ENCODE measurements around the gene FAM78B. TPM values are rescaled to one million over a fixed set of nuclear protein-coding genes. Genes with fewer than 3 reads are reported as not detected.
A peak's percentile ranks its signal among the peaks of the same experiment; 100 is the strongest.

FAM78B gene
- total RNA-seq, 1 donor from 2014 or later, result 3.1 TPM

DNA sequence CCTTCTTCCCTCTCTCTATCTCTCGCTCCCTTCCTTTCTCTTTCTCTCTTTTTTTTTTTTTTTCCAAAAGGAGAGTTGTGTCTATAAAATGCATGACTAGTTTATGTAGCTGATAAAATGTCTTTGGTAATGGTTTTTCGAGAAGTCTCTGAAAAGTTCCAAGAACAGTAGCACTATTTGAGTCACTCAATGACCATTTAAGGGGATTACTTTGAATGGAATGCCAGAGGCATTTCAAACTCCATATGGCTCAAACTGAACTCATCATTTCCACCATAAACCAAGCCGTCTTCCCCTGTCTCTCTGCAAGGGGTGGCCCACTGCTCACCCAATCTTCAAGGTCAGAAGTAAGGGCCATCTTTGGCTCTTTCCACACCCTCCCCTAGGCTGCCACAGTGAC is 93.3 kb downstream of the FAM78B start:
- Mint-ChIP-seq H3K27me3 (peaks cover 10% of the 10 kb centered on the region), H3K27ac (no peak overlapping the region), H3K4me1 (ENCODE audit: low read depth) (no peaks in the 10 kb centered on the region), H3K36me3 (ENCODE audit: insufficient read depth) (no peaks in the 10 kb centered on the region), H3K4me3 (ENCODE audit: low read depth) (no peak overlapping the region), H3K9me3 (ENCODE audit: low read depth) (no peaks in the 10 kb centered on the region)
- DNase-seq (ENCODE audit: low spot score, unreplicated experiment), result no peak
- TF ChIP-seq, protein P1, sequence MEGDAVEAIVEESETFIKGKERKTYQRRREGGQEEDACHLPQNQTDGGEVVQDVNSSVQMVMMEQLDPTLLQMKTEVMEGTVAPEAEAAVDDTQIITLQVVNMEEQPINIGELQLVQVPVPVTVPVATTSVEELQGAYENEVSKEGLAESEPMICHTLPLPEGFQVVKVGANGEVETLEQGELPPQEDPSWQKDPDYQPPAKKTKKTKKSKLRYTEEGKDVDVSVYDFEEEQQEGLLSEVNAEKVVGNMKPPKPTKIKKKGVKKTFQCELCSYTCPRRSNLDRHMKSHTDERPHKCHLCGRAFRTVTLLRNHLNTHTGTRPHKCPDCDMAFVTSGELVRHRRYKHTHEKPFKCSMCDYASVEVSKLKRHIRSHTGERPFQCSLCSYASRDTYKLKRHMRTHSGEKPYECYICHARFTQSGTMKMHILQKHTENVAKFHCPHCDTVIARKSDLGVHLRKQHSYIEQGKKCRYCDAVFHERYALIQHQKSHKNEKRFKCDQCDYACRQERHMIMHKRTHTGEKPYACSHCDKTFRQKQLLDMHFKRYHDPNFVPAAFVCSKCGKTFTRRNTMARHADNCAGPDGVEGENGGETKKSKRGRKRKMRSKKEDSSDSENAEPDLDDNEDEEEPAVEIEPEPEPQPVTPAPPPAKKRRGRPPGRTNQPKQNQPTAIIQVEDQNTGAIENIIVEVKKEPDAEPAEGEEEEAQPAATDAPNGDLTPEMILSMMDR (IDR thresholded peaks at IDR 0.05; ENCODE audit: unreplicated experiment), result no peak

DNA sequence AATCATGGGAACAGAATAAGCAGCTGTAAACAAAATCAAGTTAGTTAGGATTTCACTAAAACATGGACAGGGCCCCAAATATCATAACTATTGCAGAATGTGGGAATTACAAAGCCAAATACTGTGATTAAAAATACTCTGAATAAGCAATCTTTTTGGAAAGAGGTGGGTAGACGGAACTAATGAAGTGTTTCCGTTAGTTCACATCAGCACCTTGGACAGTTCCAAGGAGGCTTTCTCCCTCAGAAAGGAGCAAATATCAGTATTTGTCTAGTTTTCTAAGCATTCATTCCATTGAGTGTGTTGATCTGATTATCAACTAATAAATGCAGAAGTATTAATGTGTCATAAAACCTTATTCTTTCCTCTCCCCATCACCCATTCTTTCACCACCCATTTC is 97.4 kb downstream of the FAM78B start:
- Mint-ChIP-seq H3K36me3 (ENCODE audit: insufficient read depth) (no peaks in the 10 kb centered on the region), H3K9me3 (ENCODE audit: low read depth) (no peaks in the 10 kb centered on the region), H3K4me1 (ENCODE audit: low read depth) (no peaks in the 10 kb centered on the region), H3K27me3 (peaks cover 10% of the 10 kb centered on the region), H3K27ac (no peak overlapping the region), H3K4me3 (ENCODE audit: low read depth) (no peak overlapping the region)
- DNase-seq (ENCODE audit: low spot score, unreplicated experiment), result peak; percentile 26
- TF ChIP-seq, protein P1 (IDR thresholded peaks at IDR 0.05; ENCODE audit: unreplicated experiment), result no peak

DNA sequence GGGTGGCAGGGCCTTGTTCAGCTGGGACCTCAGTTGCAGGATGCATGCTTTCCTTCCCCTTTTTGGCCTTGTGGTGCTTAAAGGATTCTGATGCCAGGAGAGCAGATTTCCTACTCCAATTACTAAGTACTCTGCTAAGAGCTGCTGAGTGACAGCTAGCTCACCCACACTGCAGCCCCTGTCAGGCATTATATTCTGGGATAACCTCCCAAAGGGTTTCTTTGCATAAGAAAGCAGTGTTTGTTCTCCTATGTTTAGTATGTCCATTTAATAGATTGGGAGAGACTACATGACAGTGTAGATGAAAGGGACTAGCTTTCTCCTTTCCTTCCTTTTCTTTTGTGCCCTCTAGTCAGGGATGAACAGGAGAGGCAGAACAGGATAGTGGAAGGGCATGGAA is 100.7 kb downstream of the FAM78B start:
- Mint-ChIP-seq H3K4me3 (ENCODE audit: low read depth) (no peak overlapping the region), H3K27ac (no peak overlapping the region), H3K36me3 (ENCODE audit: insufficient read depth) (no peaks in the 10 kb centered on the region), H3K4me1 (ENCODE audit: low read depth) (no peaks in the 10 kb centered on the region), H3K27me3 (peaks cover 3% of the 10 kb centered on the region), H3K9me3 (ENCODE audit: low read depth) (no peaks in the 10 kb centered on the region)
- TF ChIP-seq, protein P1 (IDR thresholded peaks at IDR 0.05; ENCODE audit: unreplicated experiment), result no peak
- no peak for DNase-seq (ENCODE audit: low spot score, unreplicated experiment)

DNA sequence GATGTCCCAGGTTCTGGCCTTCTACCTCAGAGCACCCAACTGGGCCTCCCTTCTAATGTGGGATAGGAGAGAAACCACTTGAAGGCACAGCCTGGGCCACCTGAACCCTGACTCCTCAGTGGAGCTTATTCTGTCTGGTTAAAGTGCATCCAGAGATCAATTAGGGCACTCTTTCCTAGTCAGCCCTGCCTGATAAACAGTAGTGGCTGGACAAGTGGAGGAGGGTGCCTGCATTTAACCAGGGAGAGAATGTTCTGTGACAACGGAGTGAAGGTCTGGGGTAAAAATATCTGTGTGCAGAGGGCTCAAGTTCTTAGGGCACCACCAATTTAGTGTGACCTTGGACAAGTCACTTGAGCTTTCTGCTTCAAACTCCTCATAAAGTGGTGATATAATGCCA is 101.8 kb downstream of the FAM78B start:
- Mint-ChIP-seq H3K36me3 (ENCODE audit: insufficient read depth) (no peaks in the 10 kb centered on the region), H3K9me3 (ENCODE audit: low read depth) (no peaks in the 10 kb centered on the region), H3K4me3 (ENCODE audit: low read depth) (no peak overlapping the region)

DNA sequence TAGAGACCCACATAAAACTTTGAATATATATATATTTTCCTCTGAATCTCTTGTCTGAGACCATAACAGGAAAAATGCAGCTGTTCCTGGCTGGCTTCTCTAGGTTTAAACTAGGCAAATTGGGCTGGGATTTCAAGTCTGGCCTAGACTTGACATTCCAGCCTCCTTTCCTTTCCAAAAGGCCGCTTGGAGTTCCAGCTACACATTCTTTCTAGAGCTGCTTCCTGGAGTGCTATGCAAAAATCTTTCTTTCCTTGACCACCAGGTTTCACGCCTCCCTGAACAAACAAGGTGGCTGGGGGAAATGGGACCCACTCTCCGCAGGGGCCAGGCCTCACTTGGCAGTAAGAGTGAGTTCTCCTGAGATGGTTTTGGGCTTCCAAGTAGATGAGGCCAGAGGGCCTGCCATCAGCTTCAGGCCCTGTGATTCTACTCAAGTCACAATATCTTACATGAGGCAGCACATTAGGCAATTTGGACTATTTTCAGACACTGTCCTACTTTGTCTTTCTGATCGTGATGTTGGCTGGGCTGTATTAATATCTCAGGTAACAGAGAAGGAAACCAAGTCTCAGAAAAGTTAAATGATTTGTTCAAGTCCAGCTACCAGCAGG is 102.4 kb downstream of the FAM78B start:
- Mint-ChIP-seq H3K27me3 (no peaks in the 10 kb centered on the region), H3K27ac (no peak overlapping the region), H3K4me1 (ENCODE audit: low read depth) (no peaks in the 10 kb centered on the region), H3K4me3 (ENCODE audit: low read depth) (no peak overlapping the region), H3K36me3 (ENCODE audit: insufficient read depth) (no peaks in the 10 kb centered on the region), H3K9me3 (ENCODE audit: low read depth) (no peaks in the 10 kb centered on the region)
- TF ChIP-seq, protein P1 (IDR thresholded peaks at IDR 0.05; ENCODE audit: unreplicated experiment), result no peak
- no peak for DNase-seq (ENCODE audit: low spot score, unreplicated experiment)

More for the DNA sequence above, 101.8 kb downstream of the FAM78B start:
- DNase-seq (ENCODE audit: low spot score, unreplicated experiment), result no peak
- Mint-ChIP-seq H3K4me1 (ENCODE audit: low read depth) (no peaks in the 10 kb centered on the region), H3K27me3 (no peaks in the 10 kb centered on the region), H3K27ac (no peak overlapping the region)
- TF ChIP-seq, protein P1 (IDR thresholded peaks at IDR 0.05; ENCODE audit: unreplicated experiment), result no peak
